ENCODE measurements around the gene TLR3. TPM values are rescaled to one million over a fixed set of nuclear protein-coding genes. Genes with fewer than 3 reads are reported as not detected.
A peak's percentile ranks its signal among the peaks of the same experiment; 100 is the strongest.

Gene TLR3
- total RNA-seq, 4 donors from 2014 or later = 4.3 to 8.4 (median 6.8) TPM

- TF ChIP-seq EP300 (IDR thresholded peaks at IDR 0.05) (no peak), POLR2AphosphoS5 (IDR thresholded peaks at IDR 0.05) (no peak), POLR2A (IDR thresholded peaks at IDR 0.05) (no peak)
- TF ChIP-seq, protein P1, sequence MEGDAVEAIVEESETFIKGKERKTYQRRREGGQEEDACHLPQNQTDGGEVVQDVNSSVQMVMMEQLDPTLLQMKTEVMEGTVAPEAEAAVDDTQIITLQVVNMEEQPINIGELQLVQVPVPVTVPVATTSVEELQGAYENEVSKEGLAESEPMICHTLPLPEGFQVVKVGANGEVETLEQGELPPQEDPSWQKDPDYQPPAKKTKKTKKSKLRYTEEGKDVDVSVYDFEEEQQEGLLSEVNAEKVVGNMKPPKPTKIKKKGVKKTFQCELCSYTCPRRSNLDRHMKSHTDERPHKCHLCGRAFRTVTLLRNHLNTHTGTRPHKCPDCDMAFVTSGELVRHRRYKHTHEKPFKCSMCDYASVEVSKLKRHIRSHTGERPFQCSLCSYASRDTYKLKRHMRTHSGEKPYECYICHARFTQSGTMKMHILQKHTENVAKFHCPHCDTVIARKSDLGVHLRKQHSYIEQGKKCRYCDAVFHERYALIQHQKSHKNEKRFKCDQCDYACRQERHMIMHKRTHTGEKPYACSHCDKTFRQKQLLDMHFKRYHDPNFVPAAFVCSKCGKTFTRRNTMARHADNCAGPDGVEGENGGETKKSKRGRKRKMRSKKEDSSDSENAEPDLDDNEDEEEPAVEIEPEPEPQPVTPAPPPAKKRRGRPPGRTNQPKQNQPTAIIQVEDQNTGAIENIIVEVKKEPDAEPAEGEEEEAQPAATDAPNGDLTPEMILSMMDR (IDR thresholded peaks at IDR 0.05) = no peak
- no peaks in the 10 kb centered on the region for H3K27me3 ChIP-seq
- ATAC-seq = no peak
- peaks cover 0 to 11% of the 10 kb centered on the region in 2 donors for H3K36me3 ChIP-seq
- H3K4me3 ChIP-seq = no peak overlapping the region
- no peak overlapping the region for H3K27ac ChIP-seq
- H3K4me1 ChIP-seq = no peaks in the 10 kb centered on the region
- H3K9me3 ChIP-seq = no peaks in the 10 kb centered on the region
Observed at GRCh38 chr4:186088523-186088922, 19.6 kb downstream of the TLR3 start.

GRCh38 chr4:186092296-186092695, 23.3 kb downstream of the TLR3 start:
- H3K9me3 ChIP-seq = no peaks in the 10 kb centered on the region
- H3K4me1 ChIP-seq = no peaks in the 10 kb centered on the region
- TF ChIP-seq, protein P1 (IDR thresholded peaks at IDR 0.05) = no peak
- TF ChIP-seq EP300 (IDR thresholded peaks at IDR 0.05) (no peak), POLR2AphosphoS5 (IDR thresholded peaks at IDR 0.05) (no peak), POLR2A (IDR thresholded peaks at IDR 0.05) (no peak)
- 93 to 96% methylated on average over 15 to 16 of the region's 17 CpGs for WGBS, 2 donors (ENCODE audit: low coverage in 1 of 2)
- no peak for ATAC-seq
- no peak overlapping the region for H3K27ac ChIP-seq
- H3K27me3 ChIP-seq = no peaks in the 10 kb centered on the region
- H3K4me3 ChIP-seq = no peak overlapping the region
- H3K36me3 ChIP-seq = no peaks in the 10 kb centered on the region

GRCh38 chr4:186095406-186095805, 26.4 kb downstream of the TLR3 start:
- Histone ChIP-seq H3K4me3 (no peak overlapping the region), H3K27ac (no peak overlapping the region), H3K27me3 (no peaks in the 10 kb centered on the region), H3K4me1 (no peaks in the 10 kb centered on the region), H3K9me3 (no peaks in the 10 kb centered on the region), H3K36me3 (no peaks in the 10 kb centered on the region)
- 58 to 67% methylated on average over 3 to 13 of the region's 13 CpGs for WGBS, 2 donors (ENCODE audit: low coverage in 1 of 2)
- ATAC-seq = no peak
- TF ChIP-seq POLR2AphosphoS5 (IDR thresholded peaks at IDR 0.05) = no peak
- TF ChIP-seq POLR2A (IDR thresholded peaks at IDR 0.05) = no peak
- TF ChIP-seq EP300 (IDR thresholded peaks at IDR 0.05) = no peak
- TF ChIP-seq, protein P1 (IDR thresholded peaks at IDR 0.05) = no peak

DNA sequence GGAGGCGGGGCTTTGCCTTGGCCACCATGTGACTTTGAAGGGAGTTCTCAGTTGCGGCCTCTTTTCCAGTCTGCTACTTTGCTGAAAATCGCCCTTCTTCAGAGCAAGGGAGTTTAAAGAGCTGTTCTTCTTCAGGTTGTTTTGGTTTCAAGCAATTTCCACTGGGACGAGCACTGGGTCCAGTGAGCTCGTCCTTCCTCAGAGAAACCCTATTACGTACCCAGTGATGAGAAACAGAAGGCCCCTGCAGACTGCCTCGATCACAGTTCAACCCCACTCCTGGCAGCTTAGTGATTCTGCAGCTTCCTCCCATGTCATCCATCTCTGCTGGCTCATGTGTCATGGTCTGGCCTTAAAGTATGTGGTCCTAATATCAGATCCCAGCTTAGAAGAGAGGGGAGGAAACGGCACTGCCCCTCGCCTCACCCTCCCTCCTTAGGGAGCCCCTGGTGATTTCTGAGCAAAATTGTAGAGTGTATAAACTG, 27.8 kb downstream of the TLR3 start:
- 50 to 90% methylated on average over 3 to 8 of the region's 9 CpGs for WGBS, 2 donors (ENCODE audit: low coverage in 1 of 2)
- no peaks in the 10 kb centered on the region for H3K9me3 ChIP-seq
- H3K4me3 ChIP-seq = no peak overlapping the region
- no peaks in the 10 kb centered on the region for H3K36me3 ChIP-seq
- TF ChIP-seq EP300 (IDR thresholded peaks at IDR 0.05) = no peak
- TF ChIP-seq POLR2A (IDR thresholded peaks at IDR 0.05) = no peak
- TF ChIP-seq, protein P1 (IDR thresholded peaks at IDR 0.05) = no peak
- no peak for TF ChIP-seq POLR2AphosphoS5 (IDR thresholded peaks at IDR 0.05)
- H3K27ac ChIP-seq = peak overlapping the region in 1 of 4 donors; percentile 10
- H3K4me1 ChIP-seq = no peaks in the 10 kb centered on the region
- peak; percentile 36 for ATAC-seq
- H3K27me3 ChIP-seq = no peaks in the 10 kb centered on the region

DNA sequence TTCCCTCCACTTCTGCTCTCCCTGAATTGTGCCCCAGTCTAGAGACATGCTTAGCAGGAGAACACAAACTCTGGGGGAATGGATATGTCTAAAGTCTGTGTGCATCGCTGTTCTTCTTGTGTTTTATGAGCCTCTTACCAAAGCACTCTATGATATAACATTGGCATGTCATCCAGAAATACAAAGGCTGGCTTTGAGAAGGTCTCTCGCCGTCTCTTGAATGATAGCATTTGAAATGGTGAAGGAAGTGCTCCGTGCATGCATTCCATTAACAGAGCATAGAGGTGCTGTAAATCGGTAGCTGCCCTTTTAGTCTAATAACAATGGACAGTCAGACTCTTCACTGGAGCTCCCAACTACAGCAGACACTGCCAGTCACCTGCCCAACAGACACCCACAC, 28.4 kb downstream of the TLR3 start:
- Histone ChIP-seq H3K36me3 (no peaks in the 10 kb centered on the region), H3K27me3 (no peaks in the 10 kb centered on the region), H3K4me1 (no peaks in the 10 kb centered on the region), H3K4me3 (no peak overlapping the region), H3K9me3 (no peaks in the 10 kb centered on the region), H3K27ac (no peak overlapping the region)
- TF ChIP-seq POLR2AphosphoS5 (IDR thresholded peaks at IDR 0.05) (no peak), POLR2A (IDR thresholded peaks at IDR 0.05) (no peak), EP300 (IDR thresholded peaks at IDR 0.05) (no peak)
- TF ChIP-seq, protein P1 (IDR thresholded peaks at IDR 0.05) = no peak
- no peak for ATAC-seq
- WGBS, 2 donors (ENCODE audit: low coverage in 1 of 2) = 80 to 100% methylated on average over 4 to 5 of the region's 5 CpGs
